HG02870 (cell line): ENCODE results near the gene HMCN1.

Experiments
- ATAC-seq: cut with Tn5 transposase; IDR thresholded peaks from one replicate; pipeline ENCODE4 v1.9.1; 2021; ENCODE audit warnings: mild to moderate bottlenecking, moderate library complexity; ENCODE audit not compliant: unreplicated experiment

The HMCN1 gene

DNA sequence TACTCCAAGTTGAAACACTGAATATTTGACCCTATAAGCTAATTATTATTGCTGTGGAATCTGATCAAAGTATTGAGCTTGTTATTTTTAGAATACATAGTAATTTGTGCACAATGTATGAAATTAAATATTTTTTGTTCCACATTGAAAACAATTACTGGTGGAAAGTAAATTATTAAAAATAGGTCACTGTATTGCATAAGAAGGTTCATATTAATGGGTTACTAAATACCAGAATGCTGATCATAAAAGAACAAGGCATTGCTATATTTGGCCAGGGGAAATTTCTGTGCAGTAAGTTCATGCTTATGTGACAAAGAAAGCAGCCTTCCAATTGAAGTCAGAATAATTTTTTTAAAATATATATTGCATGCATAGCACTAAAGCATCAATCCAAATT, 481.4 kb downstream of the HMCN1 start:
- ATAC-seq: no peak

DNA sequence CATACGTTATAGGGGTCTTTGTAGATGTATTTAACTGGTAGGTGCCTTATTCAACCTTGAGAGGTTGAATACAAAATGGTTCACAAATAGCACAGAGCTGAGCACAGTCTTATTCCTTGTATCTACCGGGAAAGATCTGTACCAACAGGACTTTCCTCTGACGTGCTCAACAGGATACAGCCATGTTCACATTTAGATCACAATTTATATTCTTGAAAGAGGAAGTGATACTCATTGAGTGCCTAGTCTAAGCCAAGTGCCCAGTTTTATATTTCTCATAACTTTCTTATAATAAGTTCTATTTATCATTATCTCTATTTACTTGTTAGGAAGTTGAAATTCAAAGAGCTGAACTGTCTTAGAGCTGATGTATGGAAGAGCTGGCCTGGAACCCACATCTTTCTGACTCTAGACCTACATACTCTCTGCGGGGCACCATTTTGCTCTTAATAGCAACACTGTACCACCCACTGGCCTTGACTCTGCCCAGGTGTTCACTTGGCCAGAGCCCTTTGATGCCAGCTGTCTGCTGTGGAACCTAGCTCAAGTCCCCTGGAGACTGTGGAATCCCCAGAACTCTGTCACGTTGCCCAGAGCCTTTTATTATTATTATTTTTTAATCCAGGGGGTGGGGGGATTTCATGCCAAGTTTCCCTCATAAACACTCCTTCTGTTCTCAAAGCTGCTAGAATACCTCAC, 484.6 kb downstream of the HMCN1 start:
- no peak for ATAC-seq

DNA sequence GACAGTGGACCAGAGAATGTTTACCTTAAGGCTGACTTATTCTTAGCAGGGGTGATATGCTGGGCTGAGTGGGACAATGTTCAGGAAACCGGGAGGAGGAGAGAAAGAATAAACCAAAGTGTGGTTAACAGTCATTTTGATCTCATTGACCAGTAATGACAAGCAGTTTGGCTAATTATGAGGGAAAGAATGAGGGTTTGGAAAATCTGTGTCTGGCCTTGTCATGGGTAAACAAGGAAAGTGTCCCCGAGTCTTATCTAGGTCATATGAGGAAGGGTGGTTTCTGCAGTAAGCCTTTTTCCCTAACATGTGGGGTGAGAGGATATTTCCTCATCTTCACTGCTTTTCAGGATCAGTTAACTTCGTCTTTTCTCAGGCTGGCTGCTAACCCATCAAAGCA, 485.9 kb downstream of the HMCN1 start:
- ATAC-seq: no peak

DNA sequence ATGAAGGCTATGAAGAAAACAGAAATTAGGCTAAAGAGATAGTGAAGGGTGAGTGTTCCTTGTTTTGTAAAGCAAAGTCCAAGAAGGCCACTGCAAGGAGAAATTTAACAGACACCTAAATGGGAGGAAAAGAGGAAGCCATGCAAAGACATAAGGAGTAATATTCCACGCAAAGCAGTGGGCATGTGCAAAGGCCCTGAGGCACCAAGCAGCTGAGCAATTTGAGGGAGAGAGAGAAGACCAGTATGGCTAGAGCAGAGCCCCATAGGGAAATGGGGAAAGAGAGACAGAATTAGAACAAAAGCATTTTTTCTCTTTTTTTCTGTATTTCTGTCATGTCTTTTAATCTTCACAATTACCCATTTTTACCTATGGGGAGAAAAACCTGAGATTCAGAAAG, 486.7 kb downstream of the HMCN1 start:
- ATAC-seq: no peak

DNA sequence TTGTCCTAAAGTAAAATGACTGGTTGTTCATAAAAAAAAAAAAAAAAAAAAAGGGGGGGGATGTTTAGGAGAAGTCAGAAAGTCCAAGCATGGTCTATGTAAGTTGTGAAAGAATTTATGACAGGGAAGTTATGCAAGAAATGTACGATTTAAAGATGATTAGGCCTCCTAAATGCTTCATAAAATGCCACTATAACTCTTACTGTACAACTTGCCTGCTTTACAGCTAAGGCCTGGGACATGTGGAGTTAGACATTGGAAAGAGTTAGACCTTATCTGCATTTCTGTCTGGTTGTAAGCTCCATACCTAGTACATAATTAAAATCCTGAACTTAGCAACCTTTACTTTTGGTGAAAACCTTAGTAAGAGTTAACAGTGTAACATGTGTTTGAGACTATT, 490.9 kb downstream of the HMCN1 start:
- no peak for ATAC-seq

DNA sequence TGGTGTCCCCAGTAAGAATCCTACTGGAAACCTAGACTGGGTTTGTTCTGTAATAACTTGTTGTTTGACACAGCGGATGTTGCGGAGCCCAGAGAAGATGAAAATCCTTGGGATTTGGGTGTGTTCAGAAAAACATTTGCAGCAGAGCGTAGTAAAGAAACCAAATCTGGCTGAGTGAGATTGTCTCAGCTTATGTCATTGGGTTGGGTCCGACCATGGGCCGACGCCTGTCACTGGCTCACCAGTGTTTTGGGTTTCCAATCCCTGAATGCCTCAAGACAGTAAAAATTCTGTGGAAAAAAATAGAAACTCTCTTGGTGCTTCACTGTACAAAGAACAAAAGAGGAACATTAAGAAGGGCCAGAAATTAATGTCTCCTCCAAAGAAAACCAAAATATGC, 494.6 kb downstream of the HMCN1 start:
- no peak for ATAC-seq

DNA sequence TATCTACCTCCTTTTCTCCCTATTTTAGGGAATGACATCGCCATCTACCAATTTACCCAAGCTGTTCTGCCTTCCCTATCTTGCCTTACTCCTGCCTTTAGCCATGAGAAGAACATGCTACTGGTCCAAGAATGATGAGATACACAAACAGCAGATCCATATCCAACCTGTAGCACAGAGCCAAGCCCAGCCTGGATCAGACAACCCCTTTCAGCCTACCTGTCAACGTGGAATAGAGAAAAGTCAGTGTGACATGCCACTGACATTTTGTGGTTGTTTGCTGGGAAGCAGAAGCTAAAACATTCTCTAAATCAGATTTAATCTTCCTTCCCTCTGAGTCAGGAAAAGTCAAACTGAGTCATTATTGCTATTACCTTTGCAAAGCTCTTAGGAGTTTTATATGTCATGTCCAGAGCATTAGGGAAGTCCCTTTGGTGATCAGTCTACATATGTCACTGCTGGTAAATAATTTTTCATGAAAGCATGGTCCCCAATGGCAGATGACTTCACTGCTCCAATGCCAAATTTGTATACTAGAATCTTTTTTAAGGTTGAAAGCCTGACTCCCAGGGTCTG, 497.8 kb downstream of the HMCN1 start:
- no peak for ATAC-seq

DNA sequence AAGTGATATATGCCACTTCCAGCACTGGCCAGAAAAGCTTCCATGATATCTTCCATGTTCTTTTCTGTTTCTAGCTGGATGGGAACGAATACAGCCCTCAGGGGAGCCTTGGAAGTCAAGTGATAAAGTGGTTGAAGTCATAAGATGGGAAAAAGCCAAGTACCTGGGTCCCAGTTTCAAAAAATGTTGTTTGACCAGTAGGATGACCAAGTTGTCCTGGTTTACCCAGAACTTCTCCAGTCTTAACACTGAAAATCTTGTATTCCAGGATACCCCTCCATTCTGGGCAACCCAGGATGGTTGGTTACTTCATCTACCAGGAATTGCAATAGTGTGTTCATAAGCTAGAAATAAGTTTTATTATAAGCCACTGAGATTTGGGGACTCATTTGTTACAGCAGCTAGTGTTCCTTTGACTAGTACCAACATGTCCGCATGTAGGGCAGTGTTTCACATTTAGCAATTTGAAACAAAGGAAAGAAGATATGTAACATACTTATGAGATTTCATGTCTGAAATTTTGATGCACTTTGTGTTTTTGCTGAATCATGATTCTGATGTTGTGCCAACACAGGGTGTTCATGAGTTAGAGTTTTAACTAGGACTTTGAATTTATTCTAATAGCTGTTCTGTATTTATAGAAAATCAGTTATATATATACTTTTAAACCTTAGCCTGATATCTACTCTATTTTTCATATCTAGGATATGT, 500.9 kb downstream of the HMCN1 start:
- ATAC-seq: no peak

DNA sequence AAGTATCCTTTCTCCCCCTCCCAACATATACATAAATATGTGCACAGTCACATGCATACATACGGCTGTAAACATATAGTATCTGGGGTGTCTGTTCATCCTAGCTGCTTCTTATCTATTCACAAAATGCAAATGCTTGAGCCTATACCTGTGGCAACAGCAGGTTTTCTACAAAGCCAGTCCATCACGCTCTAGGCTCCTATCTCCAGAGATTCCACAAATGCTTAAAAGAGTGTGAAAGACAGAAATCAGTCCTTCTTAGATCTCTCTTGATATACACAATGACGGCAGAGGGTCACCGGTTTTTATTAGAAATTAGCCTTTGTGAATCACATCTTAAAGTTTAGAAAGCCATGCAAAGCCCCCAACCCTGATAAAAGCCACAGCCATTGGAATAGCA, 501.5 kb downstream of the HMCN1 start:
- ATAC-seq: no peak

DNA sequence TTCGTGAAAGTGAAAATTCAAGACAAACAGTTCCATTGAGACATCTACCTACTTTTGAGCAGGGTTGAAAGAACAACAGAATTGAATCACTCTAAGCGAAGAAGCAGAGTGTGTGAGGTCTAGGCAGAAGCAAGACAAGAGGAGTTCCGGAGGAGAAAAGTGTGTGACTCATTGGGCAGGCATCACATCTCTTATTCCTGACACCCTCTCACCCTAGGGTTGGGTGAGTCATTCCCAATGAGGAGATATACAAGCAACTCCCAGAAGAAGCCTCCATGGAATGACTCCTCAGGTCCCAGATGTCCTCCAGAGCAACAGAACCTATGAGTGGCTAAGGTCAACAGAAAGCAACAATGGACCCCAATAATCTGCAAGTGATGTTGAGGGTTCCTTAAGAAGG, 502.7 kb downstream of the HMCN1 start:
- ATAC-seq: no peak

DNA sequence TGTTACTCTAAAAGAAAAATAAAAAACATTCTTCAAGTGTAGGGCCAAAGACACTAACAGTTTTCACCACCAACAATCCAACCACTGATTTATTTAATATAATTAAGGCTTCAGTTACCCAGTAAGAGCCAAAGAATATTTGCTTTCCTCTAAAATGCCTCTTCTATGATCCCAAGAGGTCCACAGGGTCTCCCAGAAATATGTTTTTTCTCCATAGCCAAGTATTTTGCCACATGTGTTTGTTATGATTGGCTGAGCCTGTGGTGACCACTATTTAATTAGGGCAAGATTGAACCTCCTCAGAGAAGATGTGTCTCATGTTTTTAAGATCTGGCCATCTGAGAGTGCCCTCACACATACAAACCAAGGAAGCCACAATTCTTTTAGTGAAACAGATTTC, 505.0 kb downstream of the HMCN1 start:
- no peak for ATAC-seq

DNA sequence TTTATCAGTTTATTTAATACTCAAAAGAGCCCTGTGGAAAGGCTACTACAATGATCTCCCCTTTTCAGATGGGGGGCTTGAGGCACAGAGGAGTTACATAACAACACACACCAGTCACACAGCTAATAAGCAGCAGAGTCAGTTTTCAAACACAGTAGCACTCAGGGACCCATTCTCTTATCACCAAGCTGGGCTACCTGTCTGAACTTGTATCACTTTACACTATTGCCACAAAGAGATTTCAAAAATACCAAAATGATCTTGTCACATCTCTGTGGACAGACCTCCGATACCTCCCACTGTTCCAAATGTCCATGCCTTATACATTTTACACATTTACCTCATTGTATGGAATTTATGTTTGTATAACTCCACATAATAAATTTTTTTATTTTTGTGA, 506.2 kb downstream of the HMCN1 start:
- ATAC-seq: no peak
